K562 (cell line): Measurements from ENCODE around the gene ATP5PO. TPM values are rescaled to one million over a fixed set of nuclear protein-coding genes. Genes with fewer than 3 reads are reported as not detected.

Source experiments
- ATAC-seq: fragments of 200-7000 bp; cut with Tn5 transposase; 3 replicates; pipeline ENCODE4 v1.9.1; 2020; ENCODE audit warnings: moderate library complexity
- BruUV-seq: library from RNA; stranded (reverse); fragments of 400-500 nt; replicated peaks from 2 replicates; lab custom pipeline; 2021; lab: Mats Ljungman, UMichigan
- CTCF ChIA-PET: fragments of 300-600 bp; formaldehyde crosslinking; extraction: SDS; loops from one replicate; lab custom pipeline; 2021; ENCODE audit warnings: low intra/inter-chr PET ratio; lab: Yijun Ruan, JAX
- POLR2A ChIA-PET: fragments of 300-600, 350-650 bp; sonication (Branson Sonifier 250); formaldehyde crosslinking; extraction: SDS; loops from one replicate; lab custom pipeline; 2021; ENCODE audit warnings: antibody characterized with exemption, inconsistent platforms; lab: Yijun Ruan, JAX
- DNase-seq, 4 experiments: peaks; one replicate each; pipeline versions ENCODE4 v3.0.0 to v3.0.0-alpha.2; 2011 to 2018; ENCODE audit warnings: low spot score in 3 of 4, mixed read lengths in 3 of 4; ENCODE audit errors: extremely low read depth in 1 of 4
- FAIRE-seq: peaks from 2 replicates; lab custom pipeline; 2011; peaks lifted over from hg19 to GRCh38; lab: Jason Lieb, UNC
- H2AFZ ChIP-seq: 2 replicates; pipeline ENCODE4 v1.6.0; 2011; ENCODE audit warnings: low read depth, low read length, control low read depth, inconsistent platforms
- H3K27ac ChIP-seq: fragments of 200-600 bp; 3 replicates; pipeline ENCODE4 v1.8.0; 2011; ENCODE audit warnings: low read depth, mild to moderate bottlenecking, control low read depth, inconsistent platforms, low read length, moderate library complexity, mixed read lengths; ENCODE audit errors: extremely low read depth
- H3K27me3 ChIP-seq, 2 experiments: fragments of 300-600 bp in 1 of 2; 2 replicates in 1 of 2; 3 replicates in 1 of 2; pipeline versions ENCODE4 v1.6.0 to v1.8.0; 2011; ENCODE audit warnings: inconsistent platforms in 2 of 2, low read length in 2 of 2, mild to moderate bottlenecking in 1 of 2, mixed read lengths in 1 of 2, moderate library complexity in 1 of 2; ENCODE audit not compliant: control insufficient read depth in 2 of 2, insufficient read depth in 2 of 2
- H3K36me3 ChIP-seq: fragments of 300-600 bp; 3 replicates; pipeline ENCODE4 v1.8.0; 2011; ENCODE audit warnings: mild to moderate bottlenecking, low read length, inconsistent platforms; ENCODE audit not compliant: control insufficient read depth, insufficient read depth
- H3K4me1 ChIP-seq, 2 experiments: fragments of 200-600 bp in 1 of 2; replicated peaks in 1 of 2; 2 replicates in 1 of 2; 3 replicates in 1 of 2; pipeline versions ENCODE4 v1.5.1 to v1.8.0; 2011; ENCODE audit warnings: inconsistent platforms in 2 of 2, low read length in 2 of 2, mild to moderate bottlenecking in 1 of 2, mixed read lengths in 1 of 2, moderate library complexity in 1 of 2; ENCODE audit not compliant: control insufficient read depth in 2 of 2, insufficient read depth in 2 of 2
- H3K4me2 ChIP-seq: 2 replicates; pipeline ENCODE4 v1.6.1; 2011; ENCODE audit warnings: low read length, control low read depth, inconsistent platforms, mixed read lengths; ENCODE audit not compliant: insufficient read depth
- H3K4me3 ChIP-seq: fragments of 200-600 bp; sonication (generic), shearing (Covaris generic); 2 replicates; pipeline ENCODE4 v1.5.1; 2016; ENCODE audit warnings: control low read depth, inconsistent platforms
- H3K79me2 ChIP-seq: fragments of 200-600 bp; 3 replicates; pipeline ENCODE4 v1.8.0; 2011; ENCODE audit warnings: low read length, inconsistent platforms; ENCODE audit not compliant: control insufficient read depth, insufficient read depth
- H3K9ac ChIP-seq, 2 experiments: 2 replicates each; pipeline versions ENCODE4 v1.6.0 to v1.6.1; 2011; ENCODE audit warnings: low read depth in 2 of 2, low read length in 2 of 2, control low read depth in 1 of 2, inconsistent platforms in 1 of 2, mild to moderate bottlenecking in 1 of 2, mixed read lengths in 1 of 2; ENCODE audit not compliant: insufficient read depth in 1 of 2
- H3K9me1 ChIP-seq: one replicate; pipeline ENCODE4 v1.6.0; 2011; ENCODE audit warnings: inconsistent platforms, mild to moderate bottlenecking, low read length, moderate library complexity; ENCODE audit not compliant: control insufficient read depth, insufficient read depth
- H3K9me3 ChIP-seq: replicated peaks from 2 replicates; pipeline ENCODE4 v1.5.1; 2011; ENCODE audit warnings: low read depth, low read length, inconsistent platforms; ENCODE audit not compliant: control insufficient read depth, insufficient read depth
- H4K20me1 ChIP-seq: replicated peaks from 2 replicates; pipeline ENCODE4 v1.6.1; 2011; ENCODE audit warnings: low read length, inconsistent platforms, mixed read lengths; ENCODE audit not compliant: control insufficient read depth, insufficient read depth
- CTBP1 ChIP-seq: fragments of 450-650 bp; IDR thresholded peaks from 2 replicates; pipeline ENCODE4 v1.6.1; 2016; ENCODE audit warnings: borderline replicate concordance
- DPF2 ChIP-seq: fragments of 450-650 bp; IDR thresholded peaks from 2 replicates; pipeline ENCODE4 v1.6.1; 2016
- KDM1A ChIP-seq, 2 experiments: fragments of 450-650 bp; IDR thresholded peaks; 2 replicates each; pipeline ENCODE4 v1.6.1; 2016; ENCODE audit warnings: mild to moderate bottlenecking in 2 of 2
- KLF10 ChIP-seq: fragments of 250-450 bp; sonication (Bioruptor Pico); IDR thresholded peaks from 2 replicates; pipeline ENCODE4 v1.6.1; 2021; ENCODE audit warnings: matching md5 sums
- MAFF ChIP-seq: IDR thresholded peaks from 2 replicates; pipeline ENCODE4 v1.6.1; 2012; ENCODE audit warnings: low read length, improper control_type of control experiment
- MEF2A ChIP-seq: IDR thresholded peaks from 2 replicates; pipeline ENCODE4 v1.6.1; 2011; ENCODE audit warnings: low read depth, mild to moderate bottlenecking, low read length, moderate library complexity; ENCODE audit not compliant: control insufficient read depth
- MEIS2 ChIP-seq: fragments of 450-650 bp; IDR thresholded peaks from 2 replicates; pipeline ENCODE4 v1.6.1; 2014; ENCODE audit warnings: mild to moderate bottlenecking; ENCODE audit not compliant: partially characterized antibody
- RBFOX2 ChIP-seq: fragments of 200-400 bp; formaldehyde crosslinking; IDR thresholded peaks from 2 replicates; pipeline ENCODE4 v1.6.1; 2017; ENCODE audit warnings: low read depth, mild to moderate bottlenecking, low read length, moderate library complexity
- SETDB1 ChIP-seq: IDR thresholded peaks from one replicate; pipeline ENCODE4 v1.6.1; 2012; ENCODE audit warnings: low read length, control low read depth, inconsistent platforms
- SOX6 ChIP-seq: fragments of 450-650 bp; IDR thresholded peaks from 2 replicates; pipeline ENCODE4 v1.6.1; 2014; ENCODE audit warnings: mild to moderate bottlenecking
- TCF3 ChIP-seq: sonication (generic); formaldehyde crosslinking; IDR thresholded peaks from 2 replicates; pipeline ENCODE4 v1.4.0; 2020; ENCODE audit warnings: mild to moderate bottlenecking, missing genetic modification reagents
- ZNF212 ChIP-seq: fragments of 450-650 bp; formaldehyde crosslinking; IDR thresholded peaks from 2 replicates; pipeline ENCODE4 v1.4.0; 2020; ENCODE audit warnings: mild to moderate bottlenecking
- ZNF311 ChIP-seq: fragments of 250-450 bp; sonication (Bioruptor Pico); IDR thresholded peaks from 2 replicates; pipeline ENCODE4 v1.4.0; 2020; ENCODE audit warnings: mild to moderate bottlenecking, moderate library complexity
- ZNF384 ChIP-seq: IDR thresholded peaks from 2 replicates; pipeline ENCODE4 v1.6.1; 2012; ENCODE audit warnings: low read depth, low read length, improper control_type of control experiment
- ZNF436 ChIP-seq: fragments of 250-450, 450-650 bp; sonication (Bioruptor Pico); formaldehyde crosslinking; IDR thresholded peaks from 2 replicates; pipeline ENCODE4 v1.7.0; 2020; ENCODE audit warnings: mild to moderate bottlenecking
- WGBS: fragments of 100-300 bp; shearing (Covaris generic); methylation state at CpG from one replicate; pipeline ENCODE4 v1.1.6; 2016; ENCODE audit warnings: low coverage, mixed read lengths; ENCODE audit not compliant: insufficient coverage; ENCODE audit errors: missing lambda C conversion rate; 5-methylcytosine and 5-hydroxymethylcytosine counted together
- in situ Hi-C: fragments of 300-500 bp; cut with MboI; formaldehyde crosslinking; loops from 4 replicates; pipeline ENCODE4 v1.15.0; 2018; ENCODE audit warnings: inconsistent platforms, mixed read lengths
- intact Hi-C: fragments of 100-400 bp; cut with micrococcal nuclease; formaldehyde crosslinking; loops from 2 replicates; pipeline ENCODE4 v1.14.2; 2022
- polyA plus RNA-seq, 8 experiments: library from polyadenylated mRNA; depleted of rRNA in 4 of 8; stranded (reverse) in 5 of 8; unstranded in 3 of 8; fragments of >200 nt; fragmentation: Nextera tagmentation in 2 of 8; fragmentation: Illumina TruSeq in 1 of 8; extraction: Ambion mirVana in 2 of 8; extraction: Trizol in 1 of 8; gene quantifications; 2 replicates each; pipeline versions ENCODE4 v1.2.1 to v1.2.3, GENCODE V29; 2011 to 2014; ENCODE audit warnings: inconsistent platforms in 1 of 8, missing spikeins in 1 of 8
- total RNA-seq, 7 experiments: library from RNA; depleted of rRNA in 6 of 7; stranded (reverse); fragments of >200 nt in 6 of 7; fragmentation: Illumina TruSeq in 2 of 7; extraction: Trizol in 2 of 7; gene quantifications; 2 replicates each; pipeline versions ENCODE4 v1.2.1 to v1.2.3, GENCODE V29; 2011 to 2021; ENCODE audit warnings: low replicate concordance in 1 of 7

The ATP5PO gene
- total and polyA plus RNA-seq, 9 of the 15 experiments (the other 6 are each of a cell fraction or from before 2014, with no cell fraction given) = 367 to 2,722 (median 808) TPM

DNA sequence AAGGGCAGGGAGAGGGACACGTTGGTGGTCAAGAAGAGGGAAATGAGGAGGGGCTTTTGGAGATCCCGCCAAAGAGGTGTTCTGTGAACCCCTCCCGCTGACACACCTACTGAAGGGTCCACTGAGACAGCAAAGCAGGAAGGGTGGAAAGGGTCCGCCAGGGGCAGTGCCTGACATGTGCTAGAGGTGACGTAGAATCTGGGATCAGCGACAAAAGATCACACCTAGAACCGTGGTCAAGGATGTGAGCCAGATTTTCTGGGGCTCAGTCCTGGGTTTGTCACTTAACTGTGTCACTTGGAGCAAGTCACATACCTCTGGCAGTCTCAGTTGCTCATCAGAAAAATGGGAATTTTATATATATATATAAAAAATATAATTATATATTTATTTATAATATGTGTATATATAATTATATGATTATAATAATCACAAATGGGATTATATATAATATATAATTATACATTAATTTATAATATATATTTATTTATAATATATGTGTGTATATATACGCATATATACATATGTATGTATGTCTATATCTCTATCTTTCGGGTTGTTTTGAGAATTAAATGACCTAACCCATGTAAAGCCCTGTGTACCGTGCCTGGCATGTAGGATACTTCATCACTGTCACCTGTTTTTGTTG lies 35.0 kb upstream of the ATP5PO start:
- no peaks in the 10 kb centered on the region for H3K79me2 ChIP-seq
- DNase-seq (no peak), ATAC-seq (no peak), FAIRE-seq (no peak)
- no peak overlapping the region for H3K4me3 ChIP-seq
- 63% methylated on average over 10 of the region's 10 CpGs for WGBS
- no TSS peak for BruUV-seq
- no peak overlapping the region for H3K4me2 ChIP-seq
- no peak overlapping the region for H3K27ac ChIP-seq
- in situ Hi-C loops (no loop called here), intact Hi-C loops (no loop called here)
- no peak overlapping the region for H2AFZ ChIP-seq
- POLR2A ChIA-PET = interaction anchor here (0.6 to 3.7 kb wide), 4 partner anchors 12 to 27 kb away, joined by 3 to 30 read pairs (median 8); no protein-coding TSS in a partner anchor
- no peaks in the 10 kb centered on the region for H4K20me1 ChIP-seq
- no peaks in the 10 kb centered on the region for H3K9me3 ChIP-seq
- H3K27me3 ChIP-seq = no peaks in the 10 kb centered on the region
- no peaks in the 10 kb centered on the region for H3K36me3 ChIP-seq
- TF ChIP-seq SETDB1 (no peak), ZNF311 (CRISPR knock-in tag) (no peak), RBFOX2 (no peak), TCF3 (CRISPR knock-in tag) (no peak), ZNF436 (CRISPR knock-in tag) (no peak), MEF2A (no peak), MAFF (no peak), MEIS2 (no peak), KLF10 (CRISPR knock-in tag) (no peak), ZNF212 (CRISPR knock-in tag) (no peak), SOX6 (no peak), DPF2 (no peak), KDM1A (IDR thresholded peaks at IDR 0.05) (no peak), CTBP1 (no peak), ZNF384 (no peak)
- H3K9me1 ChIP-seq = no peaks in the 10 kb centered on the region
- H3K4me1 ChIP-seq = peaks cover 17 to 30% of the 10 kb centered on the region in 2 experiments
- H3K9ac ChIP-seq = no peak overlapping the region
- CTCF ChIA-PET = no interaction called here
